Measurements from ENCODE around the gene LINGO4.

DNA sequence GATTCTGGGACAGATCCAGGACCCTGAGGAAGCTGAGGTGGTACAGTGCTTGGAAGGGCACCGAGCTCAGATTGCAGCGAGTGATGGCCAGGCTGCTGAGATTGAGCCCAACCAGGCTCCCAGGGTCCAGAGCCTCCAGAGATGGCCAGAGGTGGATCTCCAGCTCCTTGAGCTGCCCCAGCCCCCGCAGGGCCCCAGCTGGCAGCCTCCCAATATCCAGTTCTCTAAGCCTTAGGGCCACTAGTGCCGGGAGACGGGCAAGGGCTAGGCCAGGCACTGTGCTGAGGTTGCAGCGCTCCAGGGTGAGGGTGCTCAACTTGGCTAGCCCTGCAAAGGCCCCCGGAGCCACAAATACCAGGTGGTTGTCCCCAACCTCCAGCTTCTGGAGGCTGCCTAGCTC, 3.4 kb downstream of the LINGO4 start:
- TF ChIP-seq, protein P1, sequence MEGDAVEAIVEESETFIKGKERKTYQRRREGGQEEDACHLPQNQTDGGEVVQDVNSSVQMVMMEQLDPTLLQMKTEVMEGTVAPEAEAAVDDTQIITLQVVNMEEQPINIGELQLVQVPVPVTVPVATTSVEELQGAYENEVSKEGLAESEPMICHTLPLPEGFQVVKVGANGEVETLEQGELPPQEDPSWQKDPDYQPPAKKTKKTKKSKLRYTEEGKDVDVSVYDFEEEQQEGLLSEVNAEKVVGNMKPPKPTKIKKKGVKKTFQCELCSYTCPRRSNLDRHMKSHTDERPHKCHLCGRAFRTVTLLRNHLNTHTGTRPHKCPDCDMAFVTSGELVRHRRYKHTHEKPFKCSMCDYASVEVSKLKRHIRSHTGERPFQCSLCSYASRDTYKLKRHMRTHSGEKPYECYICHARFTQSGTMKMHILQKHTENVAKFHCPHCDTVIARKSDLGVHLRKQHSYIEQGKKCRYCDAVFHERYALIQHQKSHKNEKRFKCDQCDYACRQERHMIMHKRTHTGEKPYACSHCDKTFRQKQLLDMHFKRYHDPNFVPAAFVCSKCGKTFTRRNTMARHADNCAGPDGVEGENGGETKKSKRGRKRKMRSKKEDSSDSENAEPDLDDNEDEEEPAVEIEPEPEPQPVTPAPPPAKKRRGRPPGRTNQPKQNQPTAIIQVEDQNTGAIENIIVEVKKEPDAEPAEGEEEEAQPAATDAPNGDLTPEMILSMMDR (conservative IDR thresholded peaks at IDR 0.05; ENCODE audit: low read length) = no peak
- no peak for TF ChIP-seq EZH2phosphoT487 (IDR thresholded peaks at IDR 0.05; ENCODE audit: borderline replicate concordance)

Data from Loucy (cell line).